GM20000 (cell line): ENCODE data around the gene APH1A.
"Not testable (repeated sequence)": the region's sequence is repeated elsewhere in the genome, so short reads cannot be mapped to it uniquely, and the experiment has no call there.

ENCODE experiments used
- DNase-seq: peaks from one replicate; pipeline ENCODE4 v3.0.0; 2012; ENCODE audit warnings: low spot score
- CTCF ChIP-seq: IDR thresholded peaks from 2 replicates; pipeline ENCODE4 v1.5.1; 2012; ENCODE audit warnings: mild to moderate bottlenecking, control low read depth; ENCODE audit errors: extremely low read depth, missing control alignments

APH1A gene

GRCh38 chr1:150257624-150258585 lies 10.9 kb downstream of the APH1A start, which contains the start of gene CA14:
Gene CA14 (plus strand): TSS chr1:150257774. CDS start chr1:150258129, 355 bp downstream.
- TF ChIP-seq CTCF = no peak
- DNase-seq = no peak

- no peak for TF ChIP-seq CTCF
- no peak for DNase-seq
Measured at GRCh38 chr1:150256554-150257341, 12.1 kb downstream of the APH1A start.

GRCh38 chr1:150256198-150256553 lies 12.6 kb downstream of the APH1A start:
- no peak for DNase-seq
- TF ChIP-seq CTCF = no peak

GRCh38 chr1:150249936-150250335 lies 18.9 kb downstream of the APH1A start:
- TF ChIP-seq CTCF = no peak
- no peak for DNase-seq

GRCh38 chr1:150243003-150243402 lies 25.8 kb downstream of the APH1A start:
- no peak for DNase-seq
- no peak for TF ChIP-seq CTCF

GRCh38 chr1:150237746-150238145 lies 31.1 kb downstream of the APH1A start:
- no peak for DNase-seq
- no peak for TF ChIP-seq CTCF

GRCh38 chr1:150237176-150237575 lies 31.6 kb downstream of the APH1A start:
- not testable (repeated sequence) for DNase-seq
